GM12872 (cell line): ENCODE data around the gene SLC24A4.

Experiments used
- TF ChIP-seq, protein P1 (sequence below): IDR thresholded peaks from 3 replicates; pipeline ENCODE4 v1.5.1; 2011; ENCODE audit warnings: low read depth, mild to moderate bottlenecking, low read length, moderate library complexity; ENCODE audit not compliant: insufficient read depth

SLC24A4 gene

DNA sequence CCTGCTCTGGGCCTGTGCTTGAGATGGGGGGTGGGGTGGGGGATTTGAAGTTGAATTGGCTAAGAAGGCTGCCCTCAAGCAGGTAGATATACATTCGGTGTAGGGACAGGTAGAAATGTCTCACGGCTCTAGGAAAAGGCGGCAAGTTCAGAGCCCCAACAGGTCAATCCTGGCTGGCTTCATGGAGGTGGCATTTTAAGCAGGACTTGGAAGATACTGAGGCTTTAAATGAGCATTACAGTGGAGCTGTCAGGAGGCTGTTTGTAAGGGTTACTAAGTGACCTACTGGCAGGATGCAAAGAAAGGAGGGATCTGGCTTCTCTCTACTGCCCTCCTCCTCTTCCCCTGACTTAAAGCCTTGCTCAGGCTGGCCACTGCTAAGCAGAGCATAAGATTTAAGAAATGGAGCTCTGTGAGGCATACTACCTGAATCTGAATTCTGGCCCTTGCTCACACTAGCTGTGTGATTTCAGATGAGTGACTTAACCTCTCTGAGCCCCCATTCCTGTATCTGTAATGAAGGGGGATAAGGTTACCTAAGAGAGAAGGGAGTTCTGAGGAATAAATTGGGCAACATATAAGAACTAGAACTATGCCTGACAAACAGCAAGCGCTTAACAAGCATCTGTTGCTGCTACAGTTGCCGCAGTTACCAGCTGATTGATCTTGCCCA lies 61.6 kb downstream of the SLC24A4 start:
- TF ChIP-seq, protein P1, sequence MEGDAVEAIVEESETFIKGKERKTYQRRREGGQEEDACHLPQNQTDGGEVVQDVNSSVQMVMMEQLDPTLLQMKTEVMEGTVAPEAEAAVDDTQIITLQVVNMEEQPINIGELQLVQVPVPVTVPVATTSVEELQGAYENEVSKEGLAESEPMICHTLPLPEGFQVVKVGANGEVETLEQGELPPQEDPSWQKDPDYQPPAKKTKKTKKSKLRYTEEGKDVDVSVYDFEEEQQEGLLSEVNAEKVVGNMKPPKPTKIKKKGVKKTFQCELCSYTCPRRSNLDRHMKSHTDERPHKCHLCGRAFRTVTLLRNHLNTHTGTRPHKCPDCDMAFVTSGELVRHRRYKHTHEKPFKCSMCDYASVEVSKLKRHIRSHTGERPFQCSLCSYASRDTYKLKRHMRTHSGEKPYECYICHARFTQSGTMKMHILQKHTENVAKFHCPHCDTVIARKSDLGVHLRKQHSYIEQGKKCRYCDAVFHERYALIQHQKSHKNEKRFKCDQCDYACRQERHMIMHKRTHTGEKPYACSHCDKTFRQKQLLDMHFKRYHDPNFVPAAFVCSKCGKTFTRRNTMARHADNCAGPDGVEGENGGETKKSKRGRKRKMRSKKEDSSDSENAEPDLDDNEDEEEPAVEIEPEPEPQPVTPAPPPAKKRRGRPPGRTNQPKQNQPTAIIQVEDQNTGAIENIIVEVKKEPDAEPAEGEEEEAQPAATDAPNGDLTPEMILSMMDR = no peak

DNA sequence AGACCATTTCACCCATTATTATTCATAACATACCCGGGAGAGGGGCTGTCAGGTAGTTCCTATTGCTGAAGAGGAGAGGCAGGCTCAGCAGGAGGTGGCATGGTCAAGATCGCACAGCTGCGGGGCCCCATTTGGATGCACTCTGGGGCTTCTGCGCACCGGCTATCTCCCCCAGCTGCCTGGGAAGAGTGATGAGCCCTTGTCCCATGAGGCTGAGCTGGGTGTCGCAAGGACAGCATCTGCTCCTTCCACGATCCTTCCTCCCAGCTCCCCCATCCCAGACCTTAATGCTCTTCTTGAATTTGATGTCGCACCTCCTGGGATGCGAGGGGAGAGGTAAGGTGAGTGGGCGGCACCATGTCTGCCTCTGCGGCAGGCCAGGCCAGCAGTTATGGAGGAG lies 62.6 kb downstream of the SLC24A4 start:
- TF ChIP-seq, protein P1 = no peak

DNA sequence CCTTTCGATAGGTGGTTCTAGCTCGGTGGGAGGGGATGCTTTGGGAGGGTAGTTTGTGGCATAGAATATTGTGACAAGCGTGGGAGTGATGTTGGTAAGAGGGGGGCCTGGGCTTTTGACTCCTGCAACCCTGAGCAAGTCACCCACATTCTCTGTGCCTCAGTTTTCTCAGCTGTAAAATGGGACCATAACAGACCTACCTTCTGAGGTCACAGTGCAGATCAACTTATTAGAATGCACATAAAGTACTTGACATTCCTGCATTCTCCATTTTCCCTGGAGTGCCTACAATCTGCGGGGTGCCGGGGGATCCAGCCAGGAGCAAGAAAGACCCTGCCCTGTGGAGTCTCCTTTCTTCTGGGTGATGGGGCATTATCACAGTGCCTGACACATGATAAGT lies 63.2 kb downstream of the SLC24A4 start:
- TF ChIP-seq, protein P1 = no peak

DNA sequence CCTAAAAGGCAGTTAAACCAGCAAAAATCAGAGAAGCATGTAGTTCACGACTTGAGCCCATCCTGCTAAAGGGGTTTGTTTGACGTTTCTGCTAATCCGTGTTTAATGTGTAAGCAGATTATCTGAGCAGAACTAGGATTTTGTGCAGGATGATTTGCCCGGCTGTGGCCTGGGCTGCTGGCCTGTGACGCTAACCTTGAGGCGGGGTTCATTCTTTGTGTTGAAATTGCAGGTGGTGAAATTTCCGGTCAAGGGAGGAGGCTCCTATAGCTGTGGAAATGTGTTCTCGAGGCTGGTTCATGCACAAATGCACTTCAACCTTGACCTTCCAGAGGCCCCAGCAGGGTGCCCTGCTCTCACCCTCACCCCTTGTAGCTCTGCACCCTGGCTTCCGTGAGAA lies 63.7 kb downstream of the SLC24A4 start:
- TF ChIP-seq, protein P1 = no peak

DNA sequence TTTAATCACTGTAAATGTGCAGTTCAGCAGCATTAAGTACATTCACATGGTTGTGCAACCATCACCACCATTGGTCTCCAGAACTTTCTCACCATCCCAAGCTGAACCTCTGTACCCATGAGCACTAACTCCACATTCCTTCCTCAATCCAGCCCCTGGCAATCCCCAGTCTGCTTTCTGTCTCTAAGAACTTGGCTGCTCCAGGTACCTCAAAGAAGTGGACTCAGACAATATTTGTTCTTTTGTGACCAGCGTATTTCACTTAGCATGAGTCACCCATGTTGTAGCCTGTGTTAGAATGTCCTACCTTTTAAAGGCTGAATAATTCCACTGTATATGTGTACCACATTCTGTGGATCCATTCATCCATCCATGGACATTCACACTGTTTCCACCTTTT lies 64.6 kb downstream of the SLC24A4 start:
- TF ChIP-seq, protein P1 = no peak

DNA sequence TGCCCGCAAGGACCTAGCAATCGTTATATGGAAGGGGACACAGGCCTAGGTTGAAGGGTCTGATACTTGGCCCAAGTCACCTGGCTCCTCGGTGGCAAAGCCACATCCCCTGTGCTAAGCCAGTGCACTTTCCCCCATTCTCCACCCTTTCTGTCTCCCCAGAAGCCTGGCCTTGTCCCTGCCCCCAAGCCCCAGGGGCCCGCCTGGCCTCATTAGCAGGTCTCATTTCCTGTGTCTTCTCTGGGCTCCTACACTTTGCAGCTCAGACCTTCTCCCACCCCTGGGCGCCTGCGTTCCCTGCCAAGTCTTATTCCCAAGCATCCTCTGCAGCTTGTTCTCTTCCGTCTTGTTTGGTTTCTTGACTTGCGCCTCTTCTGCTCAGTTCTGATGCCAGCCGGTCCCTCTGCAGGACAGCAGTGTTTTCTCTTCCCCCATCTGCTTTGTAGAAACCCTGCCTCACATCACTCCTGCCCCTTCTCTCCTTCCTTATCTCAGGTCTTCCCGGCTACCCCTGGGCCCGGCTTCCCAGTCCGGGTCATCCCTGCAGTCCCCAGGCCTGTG lies 66.7 kb downstream of the SLC24A4 start:
- TF ChIP-seq, protein P1 = no peak

DNA sequence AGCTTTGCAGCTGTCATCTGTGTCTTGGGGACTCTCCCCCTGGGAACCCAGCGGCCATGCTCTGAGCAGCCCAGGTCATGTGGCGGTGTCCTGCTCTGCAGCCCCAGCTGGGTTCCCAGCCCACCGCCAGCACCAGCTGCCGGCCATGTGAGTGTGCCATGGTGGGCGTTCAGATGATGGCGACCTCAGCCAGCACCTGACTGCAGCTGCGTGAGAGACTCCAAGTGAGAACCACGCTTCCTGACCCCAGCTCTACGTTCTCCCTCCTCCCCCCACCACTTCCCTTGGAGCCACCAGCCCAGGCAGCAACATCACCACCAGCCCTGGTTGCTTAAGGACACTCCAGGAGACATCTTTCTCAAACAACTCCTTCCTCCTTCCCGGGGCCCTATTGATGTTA lies 68.8 kb downstream of the SLC24A4 start:
- TF ChIP-seq, protein P1 = no peak
